SK-N-MC (cell line): ENCODE results near the gene KRT3.

Source experiments
- DNase-seq: peaks from one replicate; pipeline ENCODE4 v3.0.0-alpha.2; 2011; ENCODE audit warnings: low read depth, low spot score
- H3K27ac ChIP-seq: fragments of 200-600 bp; sonication (generic); 2 replicates; pipeline ENCODE4 v1.5.1; 2016; ENCODE audit warnings: mixed run types
- H3K36me3 ChIP-seq: fragments of 200-600 bp; sonication (generic); 2 replicates; pipeline ENCODE4 v1.6.1; 2017; ENCODE audit warnings: antibody characterized with exemption, low read length, mixed read lengths; ENCODE audit not compliant: insufficient read depth
- H3K4me3 ChIP-seq: fragments of 200-600 bp; sonication (generic); 2 replicates; pipeline ENCODE4 v1.5.1; 2016
- H3K9ac ChIP-seq: fragments of 200-600 bp; sonication (generic); 2 replicates; pipeline ENCODE4 v1.8.0; 2017; ENCODE audit warnings: mixed run types, mixed read lengths; ENCODE audit not compliant: insufficient read length
- H3K9me3 ChIP-seq: fragments of 200-600 bp; sonication (generic); 2 replicates; pipeline ENCODE4 v1.6.1; 2017; ENCODE audit warnings: low read depth, mild to moderate bottlenecking, antibody characterized with exemption, low read length, moderate library complexity, mixed read lengths
- EZH2 ChIP-seq: fragments of 200-600 bp; sonication (generic); IDR thresholded peaks from one replicate; pipeline ENCODE4 v1.6.1; 2017; ENCODE audit warnings: antibody characterized with exemption
- FOXP2 ChIP-seq: optimal IDR thresholded peaks from 2 replicates; pipeline ENCODE3; 2011; ENCODE audit warnings: mild to moderate bottlenecking, moderate library complexity; ENCODE audit not compliant: insufficient read depth; ENCODE audit errors: extremely low read length, control extremely low read depth
- POLR2AphosphoS5 ChIP-seq: IDR thresholded peaks from 2 replicates; pipeline ENCODE4 v1.6.1; 2012; ENCODE audit warnings: mild to moderate bottlenecking, low read depth, low read length, borderline replicate concordance

KRT3 gene

GRCh38 chr12:52774629-52775250, 21.2 kb downstream of the KRT3 start:
- no peaks in the 10 kb centered on the region for H3K9me3 ChIP-seq
- no peak overlapping the region for H3K9ac ChIP-seq
- DNase-seq: no peak
- TF ChIP-seq POLR2AphosphoS5: no peak
- no peak for TF ChIP-seq EZH2
- no peak for TF ChIP-seq FOXP2
- H3K4me3 ChIP-seq: no peak overlapping the region
- H3K27ac ChIP-seq: no peak overlapping the region
- no peaks in the 10 kb centered on the region for H3K36me3 ChIP-seq

GRCh38 chr12:52772772-52773171, 23.1 kb downstream of the KRT3 start:
- TF ChIP-seq POLR2AphosphoS5 (no peak), FOXP2 (no peak), EZH2 (no peak)
- no peaks in the 10 kb centered on the region for H3K9me3 ChIP-seq
- H3K36me3 ChIP-seq: no peaks in the 10 kb centered on the region
- no peak overlapping the region for H3K4me3 ChIP-seq
- DNase-seq: no peak
- no peak overlapping the region for H3K27ac ChIP-seq
- H3K9ac ChIP-seq: no peak overlapping the region

- no peak for DNase-seq
- TF ChIP-seq EZH2: no peak
- TF ChIP-seq FOXP2: no peak
- TF ChIP-seq POLR2AphosphoS5: no peak
These were observed 23.7 kb downstream of the KRT3 start for GRCh38 chr12:52772188-52772587.

GRCh38 chr12:52771505-52771904, 24.4 kb downstream of the KRT3 start:
- Histone ChIP-seq H3K4me3 (no peak overlapping the region), H3K27ac (no peak overlapping the region), H3K36me3 (no peaks in the 10 kb centered on the region), H3K9me3 (no peaks in the 10 kb centered on the region), H3K9ac (no peak overlapping the region)
- TF ChIP-seq POLR2AphosphoS5 (no peak), FOXP2 (no peak), EZH2 (no peak)
- DNase-seq: no peak

More at GRCh38 chr12:52772188-52772587, 23.7 kb downstream of the KRT3 start:
- Histone ChIP-seq H3K36me3 (no peaks in the 10 kb centered on the region), H3K9ac (no peak overlapping the region), H3K27ac (no peak overlapping the region), H3K9me3 (no peaks in the 10 kb centered on the region), H3K4me3 (no peak overlapping the region)

GRCh38 chr12:52771088-52771487, 24.8 kb downstream of the KRT3 start:
- no peak for TF ChIP-seq POLR2AphosphoS5
- no peak for TF ChIP-seq FOXP2
- H3K9ac ChIP-seq: no peak overlapping the region
- no peak overlapping the region for H3K27ac ChIP-seq
- DNase-seq: no peak
- H3K4me3 ChIP-seq: no peak overlapping the region
- H3K9me3 ChIP-seq: no peaks in the 10 kb centered on the region
- H3K36me3 ChIP-seq: no peaks in the 10 kb centered on the region

- Histone ChIP-seq H3K27ac (no peak overlapping the region), H3K9ac (no peak overlapping the region), H3K4me3 (no peak overlapping the region), H3K36me3 (no peaks in the 10 kb centered on the region), H3K9me3 (no peaks in the 10 kb centered on the region)
- DNase-seq: no peak
- TF ChIP-seq POLR2AphosphoS5: no peak
- TF ChIP-seq EZH2: no peak
- no peak for TF ChIP-seq FOXP2
These were observed 26.0 kb downstream of the KRT3 start for GRCh38 chr12:52769946-52770345.

- no peak for DNase-seq
- Histone ChIP-seq H3K27ac (no peak overlapping the region), H3K9me3 (no peaks in the 10 kb centered on the region), H3K4me3 (no peak overlapping the region), H3K36me3 (no peaks in the 10 kb centered on the region), H3K9ac (no peak overlapping the region)
- TF ChIP-seq POLR2AphosphoS5 (no peak), EZH2 (no peak)
These were observed 26.6 kb downstream of the KRT3 start for GRCh38 chr12:52769354-52769753.

- no peak overlapping the region for H3K4me3 ChIP-seq
- TF ChIP-seq POLR2AphosphoS5: no peak
- no peaks in the 10 kb centered on the region for H3K9me3 ChIP-seq
- H3K36me3 ChIP-seq: no peaks in the 10 kb centered on the region
- H3K27ac ChIP-seq: no peak overlapping the region
- DNase-seq: no peak
- no peak overlapping the region for H3K9ac ChIP-seq
These were observed 27.3 kb downstream of the KRT3 start for GRCh38 chr12:52768479-52769200.

GRCh38 chr12:52767427-52767826, 28.5 kb downstream of the KRT3 start:
- TF ChIP-seq FOXP2 (no peak), EZH2 (no peak), POLR2AphosphoS5 (no peak)
- Histone ChIP-seq H3K36me3 (no peaks in the 10 kb centered on the region), H3K9ac (no peak overlapping the region), H3K27ac (no peak overlapping the region), H3K4me3 (no peak overlapping the region), H3K9me3 (no peaks in the 10 kb centered on the region)
- DNase-seq: no peak
